Endothelial cell of umbilical vein (primary cell): ENCODE measurements around the gene DNAI1. TPM values are rescaled to one million over a fixed set of nuclear protein-coding genes. Genes with fewer than 3 reads are reported as not detected.

ENCODE experiments used
- BruUV-seq: library from RNA; stranded (reverse); fragments of 400-500 nt; replicated peaks from 2 replicates; lab custom pipeline; 2021; lab: Mats Ljungman, UMichigan
- CTCF ChIA-PET: fragments of 300-600, 350-600 bp; sonication (Branson Sonifier 250); formaldehyde crosslinking; loops from one replicate; lab custom pipeline; 2021; ENCODE audit warnings: antibody characterized with exemption, inconsistent platforms; lab: Charles Lee
- POLR2A ChIA-PET: fragments of 300-600, 350-600 bp; sonication (Branson Sonifier 250); formaldehyde crosslinking; loops from one replicate; lab custom pipeline; 2021; ENCODE audit warnings: antibody characterized with exemption, inconsistent platforms; lab: Charles Lee
- DNase-seq: peaks from one replicate; pipeline ENCODE4 v3.0.0-alpha.2; 2011; ENCODE audit warnings: low read depth, low spot score
- FAIRE-seq: peaks from 2 replicates; lab custom pipeline; 2011; peaks lifted over from hg19 to GRCh38; lab: Jason Lieb, UNC
- H2AFZ ChIP-seq: 2 replicates; pipeline ENCODE4 v1.6.0; 2012; ENCODE audit warnings: low read depth, low read length, control low read depth, inconsistent platforms
- H3K27ac ChIP-seq: 2 replicates; pipeline ENCODE4 v1.5.1; 2011; ENCODE audit warnings: low read depth, mild to moderate bottlenecking, control low read depth, low read length, moderate library complexity; ENCODE audit not compliant: insufficient read depth
- H3K27me3 ChIP-seq, 2 experiments: 2 replicates each; pipeline versions ENCODE4 v1.6.0 to v1.6.1; 2011; ENCODE audit warnings: low read length in 2 of 2, mixed read lengths in 1 of 2; ENCODE audit not compliant: control insufficient read depth in 2 of 2, insufficient read depth in 2 of 2
- H3K36me3 ChIP-seq, 2 experiments: 2 replicates in 1 of 2; 3 replicates in 1 of 2; pipeline ENCODE4 v1.5.1; 2011; ENCODE audit warnings: low read length in 2 of 2, mild to moderate bottlenecking in 1 of 2, moderate library complexity in 1 of 2; ENCODE audit not compliant: control insufficient read depth in 2 of 2, insufficient read depth in 2 of 2; ENCODE audit errors: extremely low read depth in 1 of 2
- H3K4me1 ChIP-seq: 3 replicates; pipeline ENCODE4 v1.5.1; 2011; ENCODE audit warnings: mild to moderate bottlenecking, low read length; ENCODE audit not compliant: control insufficient read depth, insufficient read depth; ENCODE audit errors: extremely low read depth
- H3K4me2 ChIP-seq: 2 replicates; pipeline ENCODE4 v1.6.1; 2011; ENCODE audit warnings: low read length, control low read depth, mixed read lengths; ENCODE audit not compliant: insufficient read depth
- H3K4me3 ChIP-seq, 3 experiments: fragments of 200-600 bp in 1 of 3; sonication (generic), shearing (Covaris generic) in 1 of 3; replicated peaks in 1 of 3; 2 replicates each; pipeline ENCODE4 v1.5.1; 2011 to 2016; ENCODE audit warnings: control low read depth in 3 of 3, low read length in 3 of 3, mild to moderate bottlenecking in 2 of 3, inconsistent platforms in 1 of 3, low read depth in 1 of 3, moderate library complexity in 1 of 3; ENCODE audit not compliant: insufficient read depth in 1 of 3
- H3K79me2 ChIP-seq: 2 replicates; pipeline ENCODE4 v1.6.0; 2012; ENCODE audit warnings: low read length, inconsistent platforms; ENCODE audit not compliant: control insufficient read depth, insufficient read depth
- H3K9ac ChIP-seq: replicated peaks from 2 replicates; pipeline ENCODE3; 2011; ENCODE audit warnings: low read length, control low read depth; ENCODE audit not compliant: insufficient read depth; ENCODE audit errors: extremely low read depth
- H3K9me1 ChIP-seq: replicated peaks from 3 replicates; pipeline ENCODE4 v1.6.0; 2011; ENCODE audit warnings: mild to moderate bottlenecking, low read length; ENCODE audit not compliant: control insufficient read depth, insufficient read depth; ENCODE audit errors: extremely low read depth
- H3K9me3 ChIP-seq: replicated peaks from 2 replicates; pipeline ENCODE4 v1.5.1; 2012; ENCODE audit warnings: low read length, inconsistent platforms; ENCODE audit not compliant: control insufficient read depth, insufficient read depth
- H4K20me1 ChIP-seq: replicated peaks from 2 replicates; pipeline ENCODE3; 2011; ENCODE audit warnings: mild to moderate bottlenecking, low read length; ENCODE audit not compliant: control insufficient read depth, insufficient read depth; ENCODE audit errors: extremely low read depth
- CTCF ChIP-seq, 2 donors: IDR thresholded peaks; 1 replicate in 1 of 2; 2 replicates in 1 of 2; pipeline ENCODE4 v1.5.1; 2011; ENCODE audit warnings: low read length in 2 of 2, mild to moderate bottlenecking in 2 of 2, moderate library complexity in 2 of 2, control low read depth in 1 of 2, inconsistent platforms in 1 of 2, low read depth in 1 of 2; ENCODE audit not compliant: insufficient read depth in 1 of 2; ENCODE audit errors: extremely low read depth in 1 of 2
- EZH2 ChIP-seq: IDR thresholded peaks from 2 replicates; pipeline ENCODE4 v1.6.1; 2012; ENCODE audit warnings: borderline replicate concordance, low read depth, mild to moderate bottlenecking, moderate library complexity, low read length, inconsistent platforms; ENCODE audit not compliant: severe bottlenecking
- FOS ChIP-seq: IDR thresholded peaks from 2 replicates; pipeline ENCODE4 v1.6.1; 2011; ENCODE audit warnings: mild to moderate bottlenecking, low read length, moderate library complexity, borderline replicate concordance; ENCODE audit not compliant: insufficient read depth
- GATA2 ChIP-seq: IDR thresholded peaks from 2 replicates; pipeline ENCODE4 v1.7.0; 2011; ENCODE audit warnings: low read depth, mild to moderate bottlenecking, moderate library complexity, mixed read lengths, low read length; ENCODE audit not compliant: insufficient read length, insufficient read depth
- JUN ChIP-seq: IDR thresholded peaks from 2 replicates; pipeline ENCODE4 v1.6.1; 2011; ENCODE audit warnings: borderline replicate concordance, low read depth; ENCODE audit not compliant: insufficient read length, insufficient read depth
- MAX ChIP-seq: IDR thresholded peaks from 2 replicates; pipeline ENCODE4 v1.6.1; 2011; ENCODE audit not compliant: insufficient read depth, insufficient read length
- MYC ChIP-seq: IDR thresholded peaks from one replicate; pipeline ENCODE4 v1.6.1; 2011; ENCODE audit warnings: mild to moderate bottlenecking, low read depth, low read length
- POLR2A ChIP-seq: IDR thresholded peaks from 2 replicates; pipeline ENCODE4 v1.6.1; 2012; ENCODE audit warnings: low read depth, mild to moderate bottlenecking, control low read depth, low read length
- POLR2AphosphoS5 ChIP-seq: IDR thresholded peaks from 2 replicates; pipeline ENCODE4 v1.6.1; 2012; ENCODE audit warnings: low read depth, mild to moderate bottlenecking, control low read depth, low read length, moderate library complexity; ENCODE audit not compliant: insufficient read depth
- dilution Hi-C: fragments of 300-500 bp; cut with MboI; formaldehyde crosslinking; loops from one replicate; pipeline ENCODE4 v1.15.0; 2019; ENCODE audit warnings: low sequenced_read_pairs; ENCODE audit not compliant: extremely low pct_ligation_motif_present
- intact Hi-C: fragments of 100-400 bp; cut with micrococcal nuclease; formaldehyde crosslinking; loops from one replicate; pipeline ENCODE4 v1.10.0; 2022
- polyA plus RNA-seq, 4 experiments: library from polyadenylated mRNA; depleted of rRNA in 3 of 4; stranded (reverse) in 3 of 4; unstranded in 1 of 4; fragments of >200 nt; gene quantifications; 2 replicates each; pipeline versions ENCODE4 v1.2.1 to v1.2.3, GENCODE V29; 2011 to 2012; ENCODE audit warnings: missing spikeins in 1 of 4
- total RNA-seq: library from RNA; stranded (reverse); gene quantifications from 2 replicates; pipeline ENCODE4 v1.2.3, GENCODE V29; 2021

Gene DNAI1
- total and polyA plus RNA-seq, 2 donors (not counting 3 experiments of a cell fraction or from before 2014, with no cell fraction given), result not detected

GRCh38 chr9:34514401-34514800 lies 55.8 kb downstream of the DNAI1 start:
- intact Hi-C loops (no loop called here), dilution Hi-C loops (loop anchor here (25.0 kb wide), 1 partner anchor 102 kb away; no protein-coding TSS in a partner anchor)
- Histone ChIP-seq H3K9me3 (no peaks in the 10 kb centered on the region), H3K9me1 (no peaks in the 10 kb centered on the region), H3K9ac (no peak overlapping the region), H3K36me3 (no peaks in the 10 kb centered on the region), H3K27ac (no peak overlapping the region), H3K4me2 (no peak overlapping the region), H4K20me1 (no peaks in the 10 kb centered on the region), H3K4me1 (no peaks in the 10 kb centered on the region), H3K27me3 (peaks cover 5 to 8% of the 10 kb centered on the region in 2 experiments), H3K4me3 (no peak overlapping the region), H2AFZ (no peak overlapping the region), H3K79me2 (no peaks in the 10 kb centered on the region)
- BruUV-seq, result no TSS peak
- FAIRE-seq (no peak), DNase-seq (no peak)
- POLR2A ChIA-PET, result no interaction called here
- CTCF ChIA-PET, result interaction anchor here (1.0 kb wide), 1 partner anchor 65 kb away, joined by 3 read pairs; no protein-coding TSS in a partner anchor
- no peak for TF ChIP-seq MAX
- TF ChIP-seq CTCF (IDR thresholded peaks at IDR 0.05; ENCODE audit: extremely low read depth in 1 of 2, insufficient read depth in 1 of 2, low read depth in 1 of 2, low read length in 2 of 2), result no peak
- no peak for TF ChIP-seq JUN
- TF ChIP-seq EZH2, result no peak
- TF ChIP-seq MYC, result no peak
- no peak for TF ChIP-seq POLR2A
- no peak for TF ChIP-seq GATA2
- no peak for TF ChIP-seq FOS
- TF ChIP-seq POLR2AphosphoS5, result no peak
